Activated CD4-positive, CD25-positive, alpha-beta regulatory T cell treated with anti-CD3 and anti-CD28 coated beads, Interleukin-2, amount 50 U/mL, for 16 hours (primary cell): ENCODE results near the gene PITPNC1.
"Not testable (repeated sequence)": the region's sequence is repeated elsewhere in the genome, so short reads cannot be mapped to it uniquely, and the experiment has no call there.

Source experiments
- DNase-seq: peaks from one replicate; pipeline ENCODE4 v3.0.0-alpha.2; 2020; ENCODE audit warnings: low read depth, low spot score

PITPNC1 gene

GRCh38 chr17:67400193-67400592 is 23.1 kb downstream of the PITPNC1 start:
- no peak for DNase-seq

GRCh38 chr17:67401106-67401505 is 24.0 kb downstream of the PITPNC1 start:
- DNase-seq: no peak

- DNase-seq: no peak
Measured at GRCh38 chr17:67401598-67402504, 24.8 kb downstream of the PITPNC1 start.

GRCh38 chr17:67403065-67403464 is 26.0 kb downstream of the PITPNC1 start:
- DNase-seq: no peak

- DNase-seq: no peak
Measured at GRCh38 chr17:67403483-67403882, 26.4 kb downstream of the PITPNC1 start.

- DNase-seq: not testable (repeated sequence)
Measured at GRCh38 chr17:67408455-67408830, 31.4 kb downstream of the PITPNC1 start.

GRCh38 chr17:67411397-67411796 is 34.3 kb downstream of the PITPNC1 start:
- no peak for DNase-seq

- no peak for DNase-seq
Measured at GRCh38 chr17:67412032-67412431, 35.0 kb downstream of the PITPNC1 start.

GRCh38 chr17:67412941-67413340 is 35.9 kb downstream of the PITPNC1 start:
- no peak for DNase-seq

- DNase-seq: no peak
Measured at GRCh38 chr17:67413388-67413787, 36.3 kb downstream of the PITPNC1 start.

GRCh38 chr17:67414130-67414529 is 37.0 kb downstream of the PITPNC1 start:
- no peak for DNase-seq

GRCh38 chr17:67414559-67414958 is 37.5 kb downstream of the PITPNC1 start:
- DNase-seq: no peak

- DNase-seq: no peak
Measured at GRCh38 chr17:67415291-67415690, 38.2 kb downstream of the PITPNC1 start.

- DNase-seq: no peak
Measured at GRCh38 chr17:67417507-67417906, 40.4 kb downstream of the PITPNC1 start.

- no peak for DNase-seq
Measured at GRCh38 chr17:67420994-67421393, 43.9 kb downstream of the PITPNC1 start.

- peak; percentile 40 for DNase-seq
Measured at GRCh38 chr17:67421869-67422273, 44.8 kb downstream of the PITPNC1 start.

GRCh38 chr17:67422296-67422695 is 45.2 kb downstream of the PITPNC1 start:
- DNase-seq: not testable (repeated sequence)

GRCh38 chr17:67422897-67423296 is 45.8 kb downstream of the PITPNC1 start:
- DNase-seq: no peak

- DNase-seq: no peak
Measured at GRCh38 chr17:67425571-67426160, 48.6 kb downstream of the PITPNC1 start.

GRCh38 chr17:67427424-67427823 is 50.3 kb downstream of the PITPNC1 start:
- DNase-seq: no peak

GRCh38 chr17:67430515-67430914 is 53.4 kb downstream of the PITPNC1 start:
- not testable (repeated sequence) for DNase-seq

GRCh38 chr17:67431249-67432015 is 54.4 kb downstream of the PITPNC1 start:
- DNase-seq: no peak
